ENCODE data around the gene EPHA6.

GRCh38 chr3:97576221-97576620 is 761.8 kb downstream of the EPHA6 start:
- no peak for TF ChIP-seq CTCF (IDR thresholded peaks at IDR 0.05)
- no peak for TF ChIP-seq POLR2A (IDR thresholded peaks at IDR 0.05)
